K562 (cell line): ENCODE data around the gene RBM26. TPM values are rescaled to one million over a fixed set of nuclear protein-coding genes. Genes with fewer than 3 reads are reported as not detected.

ENCODE experiments used
- ATAC-seq: fragments of 200-7000 bp; cut with Tn5 transposase; 3 replicates; pipeline ENCODE4 v1.9.1; 2020; ENCODE audit warnings: moderate library complexity
- BruUV-seq: library from RNA; stranded (reverse); fragments of 400-500 nt; replicated peaks from 2 replicates; lab custom pipeline; 2021; lab: Mats Ljungman, UMichigan
- CTCF ChIA-PET: fragments of 300-600 bp; formaldehyde crosslinking; extraction: SDS; loops from one replicate; lab custom pipeline; 2021; ENCODE audit warnings: low intra/inter-chr PET ratio; lab: Yijun Ruan, JAX
- POLR2A ChIA-PET: fragments of 300-600, 350-650 bp; sonication (Branson Sonifier 250); formaldehyde crosslinking; extraction: SDS; loops from one replicate; lab custom pipeline; 2021; ENCODE audit warnings: antibody characterized with exemption, inconsistent platforms; lab: Yijun Ruan, JAX
- DNase-seq, 4 experiments: peaks; one replicate each; pipeline versions ENCODE4 v3.0.0 to v3.0.0-alpha.2; 2011 to 2018; ENCODE audit warnings: low spot score in 3 of 4, mixed read lengths in 3 of 4; ENCODE audit errors: extremely low read depth in 1 of 4
- FAIRE-seq: peaks from 2 replicates; lab custom pipeline; 2011; peaks lifted over from hg19 to GRCh38; lab: Jason Lieb, UNC
- H2AFZ ChIP-seq: 2 replicates; pipeline ENCODE4 v1.6.0; 2011; ENCODE audit warnings: low read depth, low read length, control low read depth, inconsistent platforms
- H3K27ac ChIP-seq: fragments of 200-600 bp; 3 replicates; pipeline ENCODE4 v1.8.0; 2011; ENCODE audit warnings: low read depth, mild to moderate bottlenecking, control low read depth, inconsistent platforms, low read length, moderate library complexity, mixed read lengths; ENCODE audit errors: extremely low read depth
- H3K27me3 ChIP-seq, 2 experiments: fragments of 300-600 bp in 1 of 2; 2 replicates in 1 of 2; 3 replicates in 1 of 2; pipeline versions ENCODE4 v1.6.0 to v1.8.0; 2011; ENCODE audit warnings: inconsistent platforms in 2 of 2, low read length in 2 of 2, mild to moderate bottlenecking in 1 of 2, mixed read lengths in 1 of 2, moderate library complexity in 1 of 2; ENCODE audit not compliant: control insufficient read depth in 2 of 2, insufficient read depth in 2 of 2
- H3K36me3 ChIP-seq: fragments of 300-600 bp; 3 replicates; pipeline ENCODE4 v1.8.0; 2011; ENCODE audit warnings: mild to moderate bottlenecking, low read length, inconsistent platforms; ENCODE audit not compliant: control insufficient read depth, insufficient read depth
- H3K4me1 ChIP-seq, 2 experiments: fragments of 200-600 bp in 1 of 2; replicated peaks in 1 of 2; 2 replicates in 1 of 2; 3 replicates in 1 of 2; pipeline versions ENCODE4 v1.5.1 to v1.8.0; 2011; ENCODE audit warnings: inconsistent platforms in 2 of 2, low read length in 2 of 2, mild to moderate bottlenecking in 1 of 2, mixed read lengths in 1 of 2, moderate library complexity in 1 of 2; ENCODE audit not compliant: control insufficient read depth in 2 of 2, insufficient read depth in 2 of 2
- H3K4me2 ChIP-seq: 2 replicates; pipeline ENCODE4 v1.6.1; 2011; ENCODE audit warnings: low read length, control low read depth, inconsistent platforms, mixed read lengths; ENCODE audit not compliant: insufficient read depth
- H3K4me3 ChIP-seq: fragments of 200-600 bp; sonication (generic), shearing (Covaris generic); 2 replicates; pipeline ENCODE4 v1.5.1; 2016; ENCODE audit warnings: control low read depth, inconsistent platforms
- H3K79me2 ChIP-seq: fragments of 200-600 bp; 3 replicates; pipeline ENCODE4 v1.8.0; 2011; ENCODE audit warnings: low read length, inconsistent platforms; ENCODE audit not compliant: control insufficient read depth, insufficient read depth
- H3K9ac ChIP-seq, 2 experiments: 2 replicates each; pipeline versions ENCODE4 v1.6.0 to v1.6.1; 2011; ENCODE audit warnings: low read depth in 2 of 2, low read length in 2 of 2, control low read depth in 1 of 2, inconsistent platforms in 1 of 2, mild to moderate bottlenecking in 1 of 2, mixed read lengths in 1 of 2; ENCODE audit not compliant: insufficient read depth in 1 of 2
- H3K9me1 ChIP-seq: one replicate; pipeline ENCODE4 v1.6.0; 2011; ENCODE audit warnings: inconsistent platforms, mild to moderate bottlenecking, low read length, moderate library complexity; ENCODE audit not compliant: control insufficient read depth, insufficient read depth
- H3K9me3 ChIP-seq: replicated peaks from 2 replicates; pipeline ENCODE4 v1.5.1; 2011; ENCODE audit warnings: low read depth, low read length, inconsistent platforms; ENCODE audit not compliant: control insufficient read depth, insufficient read depth
- H4K20me1 ChIP-seq: replicated peaks from 2 replicates; pipeline ENCODE4 v1.6.1; 2011; ENCODE audit warnings: low read length, inconsistent platforms, mixed read lengths; ENCODE audit not compliant: control insufficient read depth, insufficient read depth
- EWSR1 ChIP-seq: fragments of 450-650 bp; IDR thresholded peaks from 2 replicates; pipeline ENCODE4 v1.6.1; 2018; ENCODE audit warnings: borderline replicate concordance, mild to moderate bottlenecking, low read depth, moderate library complexity; ENCODE audit not compliant: partially characterized antibody
- FOXP4 ChIP-seq: sonication (generic); formaldehyde crosslinking; IDR thresholded peaks from 2 replicates; pipeline ENCODE4 v1.8.0; 2022; ENCODE audit warnings: mild to moderate bottlenecking, missing genetic modification reagents, borderline replicate concordance
- MAFK ChIP-seq: IDR thresholded peaks from 2 replicates; pipeline ENCODE4 v1.6.1; 2011; ENCODE audit warnings: low read length, improper control_type of control experiment
- MTA1 ChIP-seq: fragments of 450-650 bp; IDR thresholded peaks from 2 replicates; pipeline ENCODE4 v1.6.1; 2017; ENCODE audit warnings: borderline replicate concordance
- PCBP1 ChIP-seq: fragments of 200-400 bp; formaldehyde crosslinking; IDR thresholded peaks from 2 replicates; pipeline ENCODE4 v1.6.1; 2018; ENCODE audit warnings: mild to moderate bottlenecking, low read depth, low read length; ENCODE audit not compliant: poor library complexity, severe bottlenecking
- SETDB1 ChIP-seq: IDR thresholded peaks from one replicate; pipeline ENCODE4 v1.6.1; 2012; ENCODE audit warnings: low read length, control low read depth, inconsistent platforms
- SRSF3 ChIP-seq: fragments of 200-400 bp; formaldehyde crosslinking; IDR thresholded peaks from 2 replicates; pipeline ENCODE4 v1.6.1; 2016; ENCODE audit warnings: mild to moderate bottlenecking, low read length, moderate library complexity; ENCODE audit not compliant: insufficient read depth
- SRSF7 ChIP-seq: fragments of 200-400 bp; formaldehyde crosslinking; optimal IDR thresholded peaks from 2 replicates; pipeline ENCODE3; 2017; ENCODE audit warnings: mild to moderate bottlenecking, low read depth, low read length
- ZKSCAN1 ChIP-seq: fragments of 150-350 bp; IDR thresholded peaks from 2 replicates; pipeline ENCODE4 v1.6.1; 2016; ENCODE audit warnings: low read depth, low read length
- ZNF3 ChIP-seq: fragments of 250-450 bp; sonication (Bioruptor Pico); IDR thresholded peaks from 2 replicates; pipeline ENCODE4 v1.5.0; 2021; ENCODE audit warnings: mild to moderate bottlenecking, moderate library complexity
- whole genome bisulfite sequencing: fragments of 100-300 bp; shearing (Covaris generic); methylation state at CpG from one replicate; pipeline ENCODE4 v1.1.6; 2016; ENCODE audit warnings: low coverage, mixed read lengths; ENCODE audit not compliant: insufficient coverage; ENCODE audit errors: missing lambda C conversion rate; 5-methylcytosine and 5-hydroxymethylcytosine counted together
- in situ Hi-C: fragments of 300-500 bp; cut with MboI; formaldehyde crosslinking; loops from 4 replicates; pipeline ENCODE4 v1.15.0; 2018; ENCODE audit warnings: inconsistent platforms, mixed read lengths
- intact Hi-C: fragments of 100-400 bp; cut with micrococcal nuclease; formaldehyde crosslinking; loops from 2 replicates; pipeline ENCODE4 v1.14.2; 2022
- polyA plus RNA-seq, 8 experiments: library from polyadenylated mRNA; depleted of rRNA in 4 of 8; stranded (reverse) in 5 of 8; unstranded in 3 of 8; fragments of >200 nt; fragmentation: Nextera tagmentation in 2 of 8; fragmentation: Illumina TruSeq in 1 of 8; extraction: Ambion mirVana in 2 of 8; extraction: Trizol in 1 of 8; gene quantifications; 2 replicates each; pipeline versions ENCODE4 v1.2.1 to v1.2.3, GENCODE V29; 2011 to 2014; ENCODE audit warnings: inconsistent platforms in 1 of 8, missing spikeins in 1 of 8
- total RNA-seq, 7 experiments: library from RNA; depleted of rRNA in 6 of 7; stranded (reverse); fragments of >200 nt in 6 of 7; fragmentation: Illumina TruSeq in 2 of 7; extraction: Trizol in 2 of 7; gene quantifications; 2 replicates each; pipeline versions ENCODE4 v1.2.1 to v1.2.3, GENCODE V29; 2011 to 2021; ENCODE audit warnings: low replicate concordance in 1 of 7

The RBM26 gene
- total and polyA plus RNA-seq, 9 of the 15 experiments (the other 6 are each of a cell fraction or from before 2014, with no cell fraction given): 10.0 to 42.4 (median 26.4) TPM

- POLR2A ChIA-PET: interaction anchor here (1.0 kb wide), 1 partner anchor 15 kb away, joined by 3 read pairs; no protein-coding TSS in a partner anchor
- FAIRE-seq (peak; percentile 59), ATAC-seq (peak; percentile 28; the same call in 2 of the 3 replicates), DNase-seq (no peak)
- intact Hi-C loops: no loop called here
- H3K27me3 ChIP-seq: no peaks in the 10 kb centered on the region
- in situ Hi-C loops: no loop called here
- no peaks in the 10 kb centered on the region for H3K9me1 ChIP-seq
- H3K36me3 ChIP-seq: peaks cover 21% of the 10 kb centered on the region; the same call in 2 of the 3 replicates
- no peak overlapping the region for H3K4me3 ChIP-seq
- no peaks in the 10 kb centered on the region for H3K9me3 ChIP-seq
- H2AFZ ChIP-seq: no peak overlapping the region
- CTCF ChIA-PET: no interaction called here
- H3K27ac ChIP-seq: peak overlapping the region; percentile 56; the same call in 1 of the 3 replicates
- BruUV-seq: no TSS peak
- H3K4me1 ChIP-seq: peaks cover 0 to 9% of the 10 kb centered on the region in 2 experiments; a peak in 4 of 5 replicates
- no peak overlapping the region for H3K9ac ChIP-seq
- no peak overlapping the region for H3K4me2 ChIP-seq
- TF ChIP-seq SRSF3: no peak
- H4K20me1 ChIP-seq: no peaks in the 10 kb centered on the region
- WGBS: 23% methylated on average over 1 of the region's 1 CpG
- peaks cover 83% of the 10 kb centered on the region for H3K79me2 ChIP-seq
Observed at GRCh38 chr13:79382545-79383275, 23.3 kb downstream of the RBM26 start.

- BruUV-seq: no TSS peak
- Histone ChIP-seq H3K4me3 (no peak overlapping the region), H3K79me2 (peaks cover 66% of the 10 kb centered on the region), H3K4me1 (peaks cover 0 to 9% of the 10 kb centered on the region in 2 experiments; a peak in 4 of 5 replicates), H2AFZ (no peak overlapping the region), H3K9ac (no peak overlapping the region), H3K9me1 (no peaks in the 10 kb centered on the region), H3K27me3 (no peaks in the 10 kb centered on the region), H3K4me2 (no peak overlapping the region), H4K20me1 (no peaks in the 10 kb centered on the region), H3K36me3 (peaks cover 37% of the 10 kb centered on the region; the same call in 2 of the 3 replicates), H3K27ac (no peak overlapping the region), H3K9me3 (no peaks in the 10 kb centered on the region)
- ATAC-seq: no peak
- no peak for FAIRE-seq
- ChIA-PET POLR2A (interaction anchor here (1.1 kb wide), 1 partner anchor 11 kb away, joined by 3 read pairs; no protein-coding TSS in a partner anchor), CTCF (interaction anchor here (0.6 kb wide), 1 partner anchor 12 kb away, joined by 4 read pairs; no protein-coding TSS in a partner anchor)
- WGBS: 83% methylated on average over 1 of the region's 1 CpG
- in situ Hi-C loops: no loop called here
- no peak for DNase-seq
- intact Hi-C loops: no loop called here
- TF ChIP-seq SRSF7 (no peak), MAFK (no peak), EWSR1 (no peak), ZKSCAN1 (no peak), FOXP4 (CRISPR knock-in tag) (no peak), SETDB1 (no peak), ZNF3 (CRISPR knock-in tag) (no peak), PCBP1 (no peak), MTA1 (no peak)
Observed at GRCh38 chr13:79380997-79381396, 25.1 kb downstream of the RBM26 start.
